DLD1 (cell line): ENCODE measurements around the gene OAS2.

ENCODE experiments used
- in situ Hi-C: cut with HindIII; loops from 2 replicates; pipeline ENCODE4 v1.10.0; 2017; ENCODE audit warnings: low sequenced_read_pairs

OAS2 gene

DNA sequence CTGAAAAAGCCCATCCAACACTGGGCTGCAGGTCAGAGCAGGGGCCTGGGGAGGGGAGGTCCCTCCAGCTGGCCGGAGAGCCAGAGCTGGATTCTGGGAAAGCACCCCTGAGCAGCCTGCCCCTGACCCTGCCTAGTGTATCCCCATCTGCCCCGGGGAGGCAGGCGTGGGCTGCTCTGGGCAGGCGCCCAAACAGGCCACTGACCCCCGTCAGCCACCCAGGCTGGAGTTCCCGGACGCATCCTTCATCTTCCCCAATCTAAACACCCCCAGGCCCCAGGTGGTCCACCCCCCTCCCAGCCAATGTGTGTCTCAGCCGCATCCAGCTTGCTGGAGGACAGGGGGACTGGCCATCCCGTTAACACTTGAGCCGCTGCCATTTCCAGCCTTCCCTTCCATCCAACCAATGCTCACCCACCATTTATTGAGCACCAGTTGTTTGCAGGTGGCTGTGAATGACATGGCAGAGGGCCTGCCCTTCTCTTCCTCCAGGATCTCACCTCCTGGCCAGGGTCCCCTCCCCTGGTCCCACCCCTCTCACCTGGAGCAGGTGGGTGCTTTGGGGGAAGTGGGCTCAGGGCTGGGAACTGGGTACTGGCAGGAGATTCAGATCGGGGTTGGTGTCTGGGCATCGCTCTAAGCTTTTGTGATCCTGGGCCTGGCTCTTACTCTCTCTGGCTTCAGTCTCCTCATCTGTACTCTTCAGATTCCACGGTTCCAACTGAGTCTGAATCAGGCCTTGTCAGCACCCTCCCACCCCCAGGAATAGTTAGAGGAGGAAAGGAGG lies 77.5 kb downstream of the OAS2 start:
- in situ Hi-C loops = loop anchor here (25.0 kb wide), 1 partner anchor 107 kb away; no protein-coding TSS in a partner anchor

DNA sequence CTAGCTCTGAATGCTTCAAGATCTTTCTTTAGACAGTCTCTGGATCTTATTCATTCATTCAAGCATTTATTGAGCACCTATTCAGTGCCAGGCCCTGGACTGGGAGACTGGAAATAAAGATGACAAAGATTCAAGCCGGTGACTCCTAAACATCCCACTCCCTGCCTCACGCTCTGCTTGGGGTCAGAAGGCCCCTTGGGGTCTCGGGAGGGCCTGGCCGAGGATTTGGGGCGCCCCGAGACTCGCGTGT lies 78.0 kb downstream of the OAS2 start:
- in situ Hi-C loops = loop anchor here (25.0 kb wide), 1 partner anchor 106 kb away; no protein-coding TSS in a partner anchor

DNA sequence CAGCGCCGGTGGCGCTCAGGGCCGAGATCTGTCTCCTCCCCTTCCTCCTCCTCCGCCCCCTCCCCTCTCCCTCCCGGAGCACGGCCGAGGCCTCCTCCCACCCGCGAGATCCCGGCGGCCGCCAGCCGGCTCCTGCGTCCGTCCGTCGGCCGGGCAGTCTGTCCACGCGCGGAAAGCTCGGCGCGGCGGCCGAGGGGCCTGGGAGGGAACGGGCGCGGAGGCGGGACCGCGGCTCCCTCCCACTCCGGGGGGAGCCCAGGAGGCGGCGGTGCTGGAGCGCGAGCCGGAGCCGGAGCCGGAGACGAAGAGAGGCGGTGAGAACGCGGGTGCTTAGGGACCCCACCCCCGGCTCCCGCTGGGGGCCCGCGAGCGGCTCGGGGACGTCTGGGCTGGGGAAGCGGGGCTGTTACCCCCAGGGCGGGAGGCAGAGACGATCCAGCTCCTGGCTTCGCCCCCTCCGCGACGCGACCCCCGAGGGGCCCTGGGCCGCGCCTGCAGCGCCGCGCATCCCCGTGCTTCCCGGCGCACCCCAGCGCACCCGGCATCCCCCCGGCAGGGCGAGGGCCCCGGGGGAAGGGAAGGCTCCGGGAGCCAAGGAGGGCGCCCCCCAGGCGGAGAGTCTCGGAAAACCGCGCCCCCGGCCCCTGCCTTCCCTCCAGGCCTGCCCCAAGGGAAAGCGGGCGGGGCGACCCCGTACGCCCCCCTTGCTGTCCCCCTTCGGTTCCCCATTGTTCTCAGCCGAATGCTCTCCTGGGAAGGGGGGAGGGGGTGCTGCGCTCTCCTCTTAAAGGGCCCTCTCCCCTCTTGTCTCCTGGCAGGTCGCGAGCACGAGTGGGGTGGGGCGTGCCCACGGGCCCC lies 78.5 kb downstream of the OAS2 start, which contains the start of gene DTX1:
TSS of gene DTX1 (plus strand) at position 100 of the 858 bp plus-strand sequence. CDS start 1,463 bp downstream, outside the sequence.
- in situ Hi-C loops = loop anchor here (25.0 kb wide), 1 partner anchor 105 kb away; no protein-coding TSS in a partner anchor

DNA sequence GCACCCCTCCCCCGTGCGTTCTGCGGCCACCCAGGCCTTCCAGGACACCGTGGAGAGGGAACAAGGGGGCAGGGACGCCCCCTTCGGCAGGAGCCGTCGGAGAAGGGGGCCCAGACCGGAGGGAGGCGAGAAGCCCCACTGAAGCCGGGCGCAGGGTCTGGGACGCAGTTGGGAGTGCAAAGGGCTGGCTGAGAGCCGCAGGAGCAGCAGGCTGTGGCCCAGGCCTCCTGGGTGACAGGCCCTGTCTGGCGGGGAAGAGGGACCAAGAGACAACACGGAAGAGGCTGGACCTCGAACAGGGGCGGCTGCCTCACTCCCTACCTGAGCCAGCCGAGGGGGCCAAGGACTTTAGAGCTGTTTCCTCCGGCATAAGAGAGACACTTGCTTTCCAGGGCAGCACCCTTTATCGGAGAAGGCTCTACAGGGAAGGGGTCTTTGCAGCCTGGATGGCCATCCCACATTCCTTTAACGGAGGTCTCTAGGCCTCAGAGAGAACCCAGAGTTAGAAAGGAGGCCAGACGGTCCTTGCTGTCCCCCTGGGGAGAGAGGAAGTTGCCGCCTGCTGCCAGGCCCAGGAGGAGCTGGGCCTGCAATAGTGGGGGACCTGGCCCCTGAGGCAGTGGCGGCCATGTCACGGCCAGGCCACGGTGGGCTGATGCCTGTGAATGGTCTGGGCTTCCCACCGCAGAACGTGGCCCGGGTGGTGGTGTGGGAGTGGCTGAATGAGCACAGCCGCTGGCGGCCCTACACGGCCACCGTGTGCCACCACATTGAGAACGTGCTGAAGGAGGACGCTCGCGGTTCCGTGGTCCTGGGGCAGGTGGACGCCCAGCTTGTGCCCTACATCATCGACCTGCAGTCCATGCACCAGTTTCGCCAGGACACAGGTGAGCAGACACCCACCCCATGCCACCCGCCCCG lies 79.5 kb downstream of the OAS2 start:
- in situ Hi-C loops = loop anchor here (25.0 kb wide), 1 partner anchor 104 kb away; no protein-coding TSS in a partner anchor

DNA sequence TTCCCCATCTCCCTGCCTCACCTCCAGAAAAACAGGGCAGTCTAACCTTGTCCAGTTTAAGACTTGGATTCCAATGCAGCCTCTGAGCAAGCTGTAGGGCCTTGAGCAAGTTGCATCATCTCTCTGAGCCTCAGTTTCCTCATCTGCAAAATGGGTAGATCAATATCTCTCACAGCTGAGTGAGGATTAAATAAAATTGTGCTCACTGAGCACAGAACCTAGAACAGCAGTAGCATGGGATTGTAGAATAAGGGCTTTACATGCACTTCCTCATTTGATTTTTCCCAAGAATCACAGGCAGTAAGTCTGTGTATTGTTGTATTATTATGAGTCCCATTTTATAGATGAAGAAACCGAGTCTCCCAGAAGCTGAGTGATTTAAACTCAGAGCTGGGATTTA lies 80.2 kb downstream of the OAS2 start:
- in situ Hi-C loops = loop anchor here (25.0 kb wide), 1 partner anchor 104 kb away; no protein-coding TSS in a partner anchor

DNA sequence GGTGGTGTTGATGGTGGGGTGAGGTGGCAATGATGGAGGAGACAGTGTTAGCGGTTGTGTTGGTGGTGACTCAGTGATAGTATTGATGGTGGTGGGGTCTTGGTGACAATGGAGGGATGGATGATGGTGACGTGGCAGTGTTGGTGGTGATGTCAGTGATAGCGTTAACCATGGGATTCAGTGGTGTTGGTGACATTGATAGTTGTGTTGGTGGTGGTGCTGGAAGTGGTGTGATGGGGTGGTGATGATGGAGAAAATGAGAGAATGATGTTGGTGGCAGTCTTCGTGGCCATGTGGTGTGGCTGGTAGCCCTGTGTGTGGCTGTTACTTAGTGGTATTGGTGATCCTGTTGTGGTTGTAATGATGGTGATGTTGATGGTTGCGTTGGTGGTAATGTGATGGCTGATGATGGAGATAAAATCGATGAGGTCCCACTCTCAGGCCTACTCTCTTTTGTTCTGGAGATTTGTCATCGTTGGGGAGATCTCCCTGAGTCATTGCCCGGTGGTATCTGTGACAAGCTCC lies 80.8 kb downstream of the OAS2 start:
- in situ Hi-C loops = loop anchor here (25.0 kb wide), 1 partner anchor 103 kb away; no protein-coding TSS in a partner anchor

DNA sequence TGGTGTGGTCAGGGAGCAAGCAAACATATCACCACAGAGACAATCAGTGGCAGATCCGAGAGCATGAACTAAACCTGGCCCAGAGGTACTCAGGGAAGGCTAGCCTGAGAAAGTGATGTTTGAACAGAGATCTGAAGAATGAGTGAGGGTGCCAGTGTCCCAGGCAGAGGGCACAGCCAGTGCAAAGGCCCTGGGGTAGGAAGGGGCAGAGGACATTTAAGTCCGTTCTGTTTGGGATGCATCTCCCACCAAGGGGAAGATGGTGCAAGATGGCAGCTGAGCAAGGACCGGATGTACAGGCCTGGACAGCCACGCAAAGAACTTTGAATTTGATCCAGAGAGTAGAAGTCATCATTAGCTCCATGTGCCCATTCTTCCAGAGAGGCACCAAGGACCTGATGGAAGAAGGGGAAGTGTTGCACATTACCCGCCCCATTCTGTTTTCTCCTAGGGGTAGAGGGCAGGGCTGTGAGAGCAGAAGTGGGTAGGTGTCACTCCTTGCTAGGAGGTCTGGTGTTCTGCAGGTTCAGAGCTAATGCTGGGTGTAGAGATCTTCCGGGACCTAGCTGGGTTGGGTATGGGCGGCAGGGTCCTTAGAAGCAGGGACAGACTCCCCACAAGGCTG lies 82.1 kb downstream of the OAS2 start:
- in situ Hi-C loops = loop anchor here (25.0 kb wide), 1 partner anchor 102 kb away; no protein-coding TSS in a partner anchor

DNA sequence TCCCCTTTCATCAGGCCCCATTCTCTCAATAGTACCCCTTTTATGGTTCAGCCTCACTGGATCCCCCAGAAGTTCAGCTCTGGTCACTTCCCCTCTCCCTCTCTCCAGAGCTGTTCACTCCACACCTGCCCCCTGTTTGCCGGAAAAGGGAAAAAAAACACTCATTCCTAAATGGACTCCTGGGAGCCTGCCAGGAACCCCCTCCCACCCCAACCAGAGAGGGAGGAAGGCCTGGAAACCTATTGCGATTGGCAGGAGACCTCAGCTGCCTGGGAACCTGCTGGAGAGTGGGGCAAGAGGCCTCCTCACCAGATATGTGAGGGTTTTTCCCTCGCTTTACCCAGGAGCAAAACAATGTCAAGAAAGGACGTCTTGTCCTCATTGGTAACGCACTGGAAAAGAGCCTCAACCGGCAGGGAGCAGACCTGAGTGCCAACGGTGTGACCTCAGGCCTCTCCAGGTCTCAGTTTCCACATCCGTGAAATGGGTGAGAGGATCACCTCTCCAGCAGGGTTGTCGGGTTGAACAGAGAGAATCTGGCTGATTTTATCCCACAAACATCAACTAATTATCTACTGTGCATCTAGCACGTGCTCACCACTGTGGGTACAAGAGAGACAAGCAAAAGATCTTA lies 82.9 kb downstream of the OAS2 start:
- in situ Hi-C loops = loop anchor here (25.0 kb wide), 1 partner anchor 101 kb away; no protein-coding TSS in a partner anchor
